Stimulated activated CD4-positive, alpha-beta T cell treated with anti-CD3 and anti-CD28 coated beads, Interleukin-2, amount 100 ng/mL, for 48 hours (primary cell): ENCODE results near the gene KRT9.

Experiments
- DNase-seq, 2 donors: peaks; one replicate each; pipeline ENCODE4 v3.0.0-alpha.2; 2020

Gene KRT9

DNA sequence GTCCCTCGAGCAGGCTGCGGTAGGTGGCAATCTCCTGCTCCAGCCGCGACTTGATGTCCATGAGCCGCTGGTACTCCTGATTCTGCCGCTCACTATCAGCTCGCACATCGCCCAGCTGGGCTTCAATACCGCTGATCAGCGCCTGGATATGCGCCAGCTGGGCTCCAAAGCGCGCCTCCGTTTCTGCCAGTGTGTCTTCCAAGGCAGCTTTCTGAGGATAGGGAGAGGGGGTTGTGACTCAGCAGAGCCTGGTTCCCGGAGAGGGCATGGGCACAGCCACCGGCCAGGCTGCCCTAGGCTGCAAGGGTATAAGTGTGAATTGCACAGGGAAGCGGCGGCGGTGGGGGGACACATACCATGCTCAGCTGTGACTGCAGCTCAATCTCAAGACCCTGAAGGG, 48.1 kb downstream of the KRT9 start:
- no peak for DNase-seq

DNA sequence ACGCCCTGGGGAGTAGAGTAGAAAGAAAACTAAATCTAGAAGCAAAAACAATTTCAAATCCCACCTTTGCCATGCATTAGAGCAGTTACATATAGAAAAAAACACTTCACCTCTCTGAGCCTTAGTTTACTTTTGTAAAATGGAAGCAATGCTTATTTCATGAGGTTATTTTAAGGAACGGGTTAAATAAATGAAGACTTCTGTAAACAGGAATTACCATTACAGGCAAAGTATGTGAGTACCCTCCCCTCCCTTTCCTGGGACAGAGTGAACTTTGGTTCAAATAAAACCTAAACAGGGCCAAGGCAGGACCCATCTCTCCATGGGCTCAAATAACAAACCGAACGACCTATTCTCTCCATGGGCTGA, 48.6 kb downstream of the KRT9 start:
- DNase-seq, result no peak

DNA sequence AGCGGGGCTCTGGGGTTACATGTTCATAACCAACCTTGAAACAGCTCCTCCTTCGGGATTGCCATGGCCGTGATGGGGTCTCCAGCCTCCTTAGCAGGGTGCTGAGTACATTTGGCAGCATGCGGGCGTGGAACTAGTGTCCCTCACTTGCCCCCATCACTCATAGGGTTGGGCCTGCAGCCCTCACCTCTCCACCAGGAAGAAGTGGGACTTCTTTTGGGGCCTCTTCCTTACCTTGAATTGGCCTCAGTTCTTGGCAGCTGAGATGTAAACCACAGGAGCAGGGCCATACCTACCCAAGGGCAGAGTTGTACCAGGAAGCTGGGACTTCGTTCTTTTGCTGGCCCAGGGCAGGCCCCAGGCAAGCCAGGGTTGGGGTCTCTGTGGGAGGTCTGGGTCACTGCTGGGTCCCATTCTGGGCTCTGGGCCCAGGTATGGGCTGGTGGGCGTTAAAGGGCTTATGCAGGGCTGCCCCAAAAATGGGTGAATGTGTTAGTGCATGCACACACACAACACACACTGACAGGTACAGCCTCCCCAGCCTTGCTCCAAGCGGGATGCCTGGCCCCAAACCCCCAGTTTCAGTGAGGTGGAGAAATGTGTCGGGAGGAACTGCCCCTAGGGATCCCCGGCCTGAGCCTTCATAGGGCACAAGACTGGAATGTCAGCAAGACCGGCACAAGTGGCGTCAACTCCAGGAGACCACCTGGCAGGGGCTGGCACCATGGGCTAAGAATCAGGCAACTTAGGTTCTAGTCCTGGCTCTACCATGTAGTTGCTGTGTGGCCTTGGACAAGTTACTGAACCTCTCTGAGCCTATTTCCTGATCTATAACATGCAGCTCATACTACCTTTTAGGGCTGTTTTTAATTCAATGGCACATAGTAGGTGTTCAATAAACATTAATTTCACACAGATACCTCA, 49.3 kb downstream of the KRT9 start:
- no peak for DNase-seq

DNA sequence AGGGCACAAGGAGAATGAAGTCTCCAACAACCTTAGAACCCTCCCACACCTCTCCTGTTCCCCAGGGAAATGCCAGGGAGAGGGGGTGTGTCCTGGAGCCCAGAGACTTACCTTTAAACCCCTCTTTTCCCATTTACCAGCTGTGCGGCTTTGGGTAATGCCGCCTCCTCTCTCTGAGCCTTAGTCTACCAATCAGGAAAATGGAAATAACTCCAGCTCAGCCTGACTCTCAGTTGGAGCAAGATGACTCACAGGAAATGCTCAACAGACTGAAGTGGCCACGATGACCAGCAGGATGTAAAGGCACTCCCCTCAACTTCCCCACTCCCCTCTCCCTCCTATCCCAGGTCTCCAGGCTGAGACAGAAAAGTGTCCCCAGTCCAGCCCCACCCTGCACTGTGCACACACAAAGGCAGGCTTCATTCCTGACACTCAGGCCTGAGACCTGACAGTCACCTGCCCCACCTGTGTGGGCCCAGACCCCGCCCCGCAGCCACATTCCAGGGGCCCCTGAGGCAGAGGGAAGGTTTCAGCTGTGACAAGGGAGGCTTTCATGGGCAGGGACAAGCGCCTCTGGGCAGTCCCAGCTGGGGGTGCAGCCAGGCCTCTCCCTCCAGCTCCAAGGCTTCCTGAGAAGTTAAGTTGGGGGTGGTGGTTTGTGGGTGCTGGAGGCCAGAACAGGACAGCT, 50.1 kb downstream of the KRT9 start:
- no peak for DNase-seq

DNA sequence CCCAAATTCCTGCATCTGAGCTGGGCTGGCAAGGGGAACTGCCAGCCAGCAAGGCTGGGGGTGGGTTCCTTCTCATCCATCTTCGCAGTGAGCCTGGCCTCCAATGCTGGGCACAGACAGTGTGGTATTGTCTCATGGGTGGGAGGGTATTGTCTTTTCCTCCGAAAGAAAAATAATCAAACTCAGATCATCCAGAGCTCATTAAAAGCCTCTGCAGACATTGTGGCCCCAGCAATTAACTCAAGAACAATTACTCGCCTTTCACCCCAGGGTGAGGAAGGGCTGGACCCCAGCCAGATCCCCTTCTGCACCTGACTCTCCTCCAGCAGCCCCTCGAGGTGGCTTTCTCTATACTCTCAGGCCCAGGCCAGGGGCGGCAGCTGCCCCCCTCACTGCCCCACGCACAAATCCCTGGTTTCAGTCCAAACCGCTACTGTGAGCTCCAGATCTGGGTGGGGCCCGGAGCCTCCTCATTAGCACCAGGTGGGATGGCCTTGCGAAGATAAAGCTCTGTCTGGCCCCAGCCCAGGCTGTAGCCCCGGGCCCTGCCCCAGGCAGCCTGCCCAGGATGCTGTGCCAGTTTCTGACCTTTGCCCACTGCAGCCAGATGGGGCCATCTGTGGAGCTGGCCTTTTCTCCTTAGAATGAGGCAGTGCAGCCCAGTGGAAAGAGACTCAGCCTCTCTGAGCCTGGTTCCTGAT, 50.9 kb downstream of the KRT9 start:
- DNase-seq, result no peak

DNA sequence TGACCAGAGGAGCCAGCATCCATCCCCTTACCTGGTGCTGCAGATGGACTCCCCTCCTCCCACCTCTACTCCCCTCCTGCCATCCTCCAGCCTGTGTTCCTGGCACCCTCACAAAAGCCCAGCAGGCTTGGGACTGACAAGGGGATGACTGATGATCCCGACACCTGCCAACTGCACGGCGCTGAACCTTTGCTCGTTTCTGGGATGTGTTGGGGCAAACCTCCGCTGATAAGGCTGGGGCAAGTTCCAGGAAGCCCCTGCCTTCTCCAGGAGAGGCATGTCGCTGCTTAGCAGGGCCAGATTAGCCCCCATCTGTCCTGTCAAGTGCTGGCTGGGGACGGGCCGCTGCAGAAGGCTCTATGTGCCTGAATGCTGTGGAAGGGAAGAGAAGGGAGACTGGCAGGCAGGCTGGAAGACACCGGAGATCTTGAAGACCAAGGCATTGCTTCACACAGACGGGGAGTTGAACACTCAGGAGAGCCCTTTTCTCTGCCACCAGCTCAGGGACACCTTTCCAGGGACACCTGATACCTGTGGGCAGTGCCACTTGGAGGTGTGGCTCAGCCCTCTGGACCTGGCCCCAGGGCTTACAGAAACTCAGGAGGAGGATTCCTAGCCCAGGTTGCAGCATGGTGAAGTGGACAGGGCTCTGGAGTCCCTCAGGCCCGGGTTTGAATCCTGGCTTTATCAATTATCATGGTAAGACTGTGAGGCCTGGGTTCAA, 52.2 kb downstream of the KRT9 start:
- DNase-seq, result no peak

DNA sequence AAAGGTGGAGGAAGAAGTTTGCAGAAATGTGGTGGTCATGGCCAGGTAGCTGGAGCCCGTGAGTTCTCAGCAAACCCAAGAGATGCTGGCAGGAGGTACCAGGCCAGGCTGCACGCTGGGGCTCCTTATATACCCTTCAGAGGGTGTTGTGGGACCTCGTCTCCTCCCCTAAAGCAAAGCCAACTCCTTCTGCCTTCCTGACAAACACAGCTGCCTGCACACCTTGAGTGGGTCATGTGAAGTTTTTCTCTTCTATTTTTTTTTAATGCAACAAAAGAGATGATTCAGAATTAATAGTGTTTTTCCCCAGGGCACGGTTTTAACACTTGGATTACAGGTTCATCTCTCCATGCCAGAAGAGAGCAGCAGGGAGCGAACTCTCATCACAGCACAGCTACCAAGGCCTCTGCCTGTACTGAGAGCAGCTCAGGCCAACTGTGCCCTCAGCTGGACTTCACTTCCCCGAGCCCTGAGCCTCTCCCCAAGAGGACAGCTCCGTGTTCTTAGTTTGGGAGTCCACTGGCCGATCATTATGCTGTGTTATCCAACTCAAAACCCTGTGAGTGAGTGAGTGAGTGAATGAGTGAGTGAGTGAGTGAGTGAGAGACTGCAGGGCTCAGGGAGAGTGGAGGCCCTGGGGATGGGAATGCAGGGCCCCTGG, 52.9 kb downstream of the KRT9 start, which contains the start of gene KRT15:
Gene KRT15, minus strand, starts transcription at position 102 of the 661 bp plus-strand sequence. Its CDS starts 63 bp downstream, at position 39.
- DNase-seq, result no peak

DNA sequence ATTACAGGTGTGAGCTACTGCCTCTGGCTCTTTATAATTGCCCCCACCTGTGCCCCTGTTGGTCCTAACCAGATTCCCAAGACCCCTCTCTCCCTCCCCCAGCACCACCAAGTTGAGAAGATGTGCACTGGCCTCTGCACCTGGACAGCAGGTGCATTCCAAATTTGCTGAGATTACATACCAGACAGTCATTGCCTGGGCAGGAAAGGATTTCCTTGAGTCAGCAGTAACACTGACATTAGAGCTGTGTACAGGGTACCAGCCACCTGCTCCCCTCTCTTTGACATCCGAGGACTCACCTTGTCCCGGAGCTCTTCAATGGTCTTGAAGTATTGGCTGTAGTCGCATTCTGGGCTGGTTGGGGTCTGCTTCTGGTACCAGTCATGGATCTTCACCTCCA, 53.8 kb downstream of the KRT9 start:
- DNase-seq, result no peak

DNA sequence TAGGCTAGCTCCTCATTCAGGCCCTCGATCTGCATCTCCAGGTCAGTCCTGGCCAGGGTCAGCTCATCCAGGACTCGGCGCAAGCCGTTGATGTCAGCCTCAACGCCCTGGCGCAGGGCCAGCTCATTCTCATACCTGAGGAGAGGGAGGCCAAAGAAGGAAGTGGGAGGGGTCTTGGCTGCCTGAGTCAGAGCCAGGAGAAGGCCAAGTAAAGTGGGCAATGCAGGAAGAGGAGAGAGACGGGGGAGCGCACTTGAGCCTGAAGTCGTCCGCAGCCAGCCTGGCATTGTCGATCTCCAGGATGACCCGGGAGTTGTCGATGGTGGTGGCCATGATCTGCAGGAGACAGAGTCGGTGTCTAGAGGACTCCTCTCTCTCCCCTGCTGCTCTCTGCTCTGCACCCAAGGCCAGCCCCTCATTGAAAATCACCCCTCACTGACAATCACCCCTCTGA, 55.0 kb downstream of the KRT9 start:
- no peak for DNase-seq

DNA sequence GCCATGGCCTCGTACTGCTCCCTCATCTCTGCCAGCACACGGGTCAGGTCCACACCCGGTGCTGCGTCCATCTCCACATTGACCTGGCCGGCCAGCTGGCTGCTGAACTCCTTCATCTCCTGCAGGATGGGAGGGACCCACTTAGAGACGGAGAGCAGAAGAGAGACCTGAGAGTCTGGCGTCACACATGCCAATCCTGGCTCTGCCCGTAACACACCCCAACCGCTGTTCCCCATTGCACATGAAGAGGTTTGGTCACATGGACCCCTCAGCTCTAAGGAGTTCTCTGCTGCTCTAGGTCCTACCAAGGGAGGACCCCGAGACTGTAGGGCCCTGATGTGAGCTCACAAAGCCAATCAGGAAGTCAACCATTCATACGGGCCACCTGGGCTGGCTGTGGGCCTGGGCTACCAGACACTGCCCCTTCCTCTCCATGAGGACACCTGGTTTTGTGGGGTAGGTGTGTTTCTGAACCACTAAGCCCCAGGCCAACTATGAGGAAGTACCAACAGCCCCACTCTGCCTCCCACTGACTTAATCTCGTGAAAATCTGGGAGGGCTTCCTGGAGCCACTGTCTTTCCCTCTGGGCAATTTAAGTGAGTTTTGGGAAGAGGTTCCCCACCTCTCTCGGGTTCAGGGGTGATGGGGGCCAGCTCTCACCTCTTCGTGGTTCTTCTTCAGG, 55.6 kb downstream of the KRT9 start:
- no peak for DNase-seq
